C4-2B (cell line): ENCODE results near the gene KLHL25.

ENCODE experiments used
- H3K27ac ChIP-seq: fragments of 450-650 bp; 2 replicates; pipeline ENCODE4 v1.5.1; 2017
- CTCF ChIP-seq: fragments of 450-650 bp; conservative IDR thresholded peaks from 2 replicates; pipeline ENCODE4 v1.5.1; 2017; ENCODE audit warnings: mild to moderate bottlenecking
- ZFX ChIP-seq: fragments of 450-650 bp; IDR thresholded peaks from 2 replicates; pipeline ENCODE4 v1.6.1; 2017

KLHL25 gene

GRCh38 chr15:85772668-85773067 is 22.1 kb downstream of the KLHL25 start:
- TF ChIP-seq ZFX = no peak
- TF ChIP-seq CTCF = no peak
- no peak overlapping the region for H3K27ac ChIP-seq

GRCh38 chr15:85771781-85772445 is 22.8 kb downstream of the KLHL25 start:
- H3K27ac ChIP-seq = no peak overlapping the region
- no peak for TF ChIP-seq ZFX
- TF ChIP-seq CTCF = no peak

- no peak for TF ChIP-seq CTCF
- TF ChIP-seq ZFX = no peak
- no peak overlapping the region for H3K27ac ChIP-seq
Observed at GRCh38 chr15:85771271-85771670, 23.5 kb downstream of the KLHL25 start.

GRCh38 chr15:85770096-85771041 is 24.4 kb downstream of the KLHL25 start:
- no peak for TF ChIP-seq CTCF
- TF ChIP-seq ZFX = no peak
- H3K27ac ChIP-seq = no peak overlapping the region

- no peak for TF ChIP-seq ZFX
- no peak for TF ChIP-seq CTCF
- no peak overlapping the region for H3K27ac ChIP-seq
Observed at GRCh38 chr15:85769182-85769900, 25.4 kb downstream of the KLHL25 start.

GRCh38 chr15:85768595-85769168 is 26.0 kb downstream of the KLHL25 start:
- TF ChIP-seq CTCF = no peak
- no peak for TF ChIP-seq ZFX

More at GRCh38 chr15:85768595-85769168, 26.0 kb downstream of the KLHL25 start:
- H3K27ac ChIP-seq = no peak overlapping the region
